GM12878 (cell line): Measurements from ENCODE around the gene LHFPL5. TPM values are rescaled to one million over a fixed set of nuclear protein-coding genes. Genes with fewer than 3 reads are reported as not detected.

ENCODE experiments used
- ATAC-seq: fragments of 200-7000 bp; cut with Tn5 transposase; 3 replicates; pipeline ENCODE4 v1.9.1; 2020; ENCODE audit warnings: mild to moderate bottlenecking, moderate library complexity
- BruUV-seq: library from RNA; stranded (reverse); fragments of 400-500 nt; replicated peaks from 2 replicates; lab custom pipeline; 2021; lab: Mats Ljungman, UMichigan
- CTCF ChIA-PET: fragments of 300-600 bp; sonication (Branson Sonifier 250); formaldehyde crosslinking; extraction: SDS; loops from one replicate; lab custom pipeline; 2021; ENCODE audit warnings: inconsistent platforms; lab: Yijun Ruan, JAX
- POLR2A ChIA-PET: fragments of 350-600 bp; formaldehyde crosslinking; extraction: SDS; loops from one replicate; lab custom pipeline; 2021; ENCODE audit warnings: inconsistent platforms; lab: Charles Lee
- RAD21 ChIA-PET: fragments of 300-600 bp; sonication (Branson Sonifier 250); formaldehyde crosslinking; loops from one replicate; lab custom pipeline; 2023; ENCODE audit warnings: antibody characterized with exemption; ENCODE audit not compliant: unreplicated experiment; lab: Charles Lee
- SMC1A ChIA-PET: fragments of 300-600 bp; sonication (Branson Sonifier 250); formaldehyde crosslinking; loops from one replicate; lab custom pipeline; 2023; ENCODE audit not compliant: unreplicated experiment, uncharacterized antibody; lab: Charles Lee
- DNase-seq: peaks from one replicate; pipeline ENCODE4 v3.0.0-alpha.2; 2011; ENCODE audit warnings: low read depth, low spot score
- FAIRE-seq: peaks from 3 replicates; lab custom pipeline; 2011; peaks lifted over from hg19 to GRCh38; lab: Jason Lieb, UNC
- H2AFZ ChIP-seq: 2 replicates; pipeline ENCODE4 v1.6.0; 2011; ENCODE audit warnings: low read depth, low read length, control low read depth; ENCODE audit not compliant: control insufficient read depth
- H3K27ac ChIP-seq: 2 replicates; pipeline ENCODE4 v1.5.1; 2011; ENCODE audit warnings: control low read depth; ENCODE audit not compliant: control insufficient read depth, insufficient read depth
- H3K27me3 ChIP-seq, 2 experiments: replicated peaks in 1 of 2; 2 replicates each; pipeline versions ENCODE4 v1.6.0 to v1.6.1; 2011; ENCODE audit warnings: low read length in 1 of 2; ENCODE audit not compliant: control insufficient read depth in 2 of 2, insufficient read depth in 2 of 2
- H3K36me3 ChIP-seq, 2 experiments: 2 replicates each; pipeline ENCODE4 v1.5.1; 2011; ENCODE audit warnings: low read length in 1 of 2; ENCODE audit not compliant: control insufficient read depth in 2 of 2, insufficient read depth in 2 of 2
- H3K4me1 ChIP-seq: 2 replicates; pipeline ENCODE4 v1.6.1; 2011; ENCODE audit warnings: mild to moderate bottlenecking, low read length, moderate library complexity, mixed read lengths; ENCODE audit not compliant: control insufficient read depth, insufficient read depth
- H3K4me2 ChIP-seq: 2 replicates; pipeline ENCODE4 v1.6.0; 2011; ENCODE audit warnings: control low read depth; ENCODE audit not compliant: control insufficient read depth, insufficient read depth
- H3K4me3 ChIP-seq: fragments of 200-600 bp; sonication (generic); 2 replicates; pipeline ENCODE4 v1.5.1; 2016
- H3K79me2 ChIP-seq: 2 replicates; pipeline ENCODE4 v1.6.0; 2011; ENCODE audit warnings: low read length; ENCODE audit not compliant: control insufficient read depth, insufficient read depth
- H3K9ac ChIP-seq: 2 replicates; pipeline ENCODE4 v1.8.0; 2011; ENCODE audit warnings: low read length, control low read depth, mixed read lengths; ENCODE audit not compliant: control insufficient read depth, insufficient read depth
- H3K9me3 ChIP-seq: replicated peaks from 3 replicates; pipeline ENCODE4 v1.5.1; 2011; ENCODE audit warnings: mild to moderate bottlenecking, low read length; ENCODE audit not compliant: control insufficient read depth, insufficient read depth
- H4K20me1 ChIP-seq: 2 replicates; pipeline ENCODE4 v1.6.0; 2011; ENCODE audit not compliant: control insufficient read depth, insufficient read depth
- HDGF ChIP-seq: fragments of 450-650 bp; IDR thresholded peaks from 2 replicates; pipeline ENCODE4 v1.6.1; 2016; ENCODE audit warnings: antibody characterized with exemption
- MEF2A ChIP-seq: IDR thresholded peaks from 2 replicates; pipeline ENCODE4 v1.6.1; 2011; ENCODE audit warnings: low read depth, mild to moderate bottlenecking, low read length, moderate library complexity; ENCODE audit not compliant: insufficient read depth
- MXI1 ChIP-seq: fragments of 150-350 bp; IDR thresholded peaks from 2 replicates; pipeline ENCODE4 v1.6.1; 2011; ENCODE audit warnings: low read depth, mild to moderate bottlenecking, inconsistent platforms, low read length, improper control_type of control experiment
- POU2F2 ChIP-seq: IDR thresholded peaks from 3 replicates; pipeline ENCODE4 v1.6.1; 2011; ENCODE audit warnings: low read depth, mild to moderate bottlenecking, low read length, borderline replicate concordance
- RELA ChIP-seq: fragments of 450-650 bp; IDR thresholded peaks from 2 replicates; pipeline ENCODE4 v1.8.0; 2014; ENCODE audit warnings: borderline replicate concordance; ENCODE audit not compliant: partially characterized antibody
- SMC3 ChIP-seq: IDR thresholded peaks from 2 replicates; pipeline ENCODE4 v1.6.1; 2011; ENCODE audit warnings: low read length, improper control_type of control experiment, borderline replicate concordance
- SPI1 ChIP-seq: IDR thresholded peaks from 2 replicates; pipeline ENCODE4 v1.6.1; 2011; ENCODE audit warnings: low read depth, mild to moderate bottlenecking, low read length, moderate library complexity, borderline replicate concordance; ENCODE audit not compliant: insufficient read depth
- SRF ChIP-seq, 2 experiments: IDR thresholded peaks; 2 replicates each; pipeline ENCODE4 v1.6.1; 2011; ENCODE audit warnings: low read depth in 2 of 2, low read length in 2 of 2, mild to moderate bottlenecking in 1 of 2, moderate library complexity in 1 of 2
- TBL1XR1 ChIP-seq: IDR thresholded peaks from 2 replicates; pipeline ENCODE4 v1.6.1; 2012; ENCODE audit warnings: low read depth, low read length, improper control_type of control experiment
- ZNF274 ChIP-seq: IDR thresholded peaks from one replicate; pipeline ENCODE4 v1.8.0; 2011; ENCODE audit not compliant: insufficient read length, insufficient read depth
- in situ Hi-C: fragments of 300-500 bp; cut with MboI; formaldehyde crosslinking; loops from 9 replicates; pipeline ENCODE4 v1.14.3; 2018; ENCODE audit warnings: mixed read lengths
- intact Hi-C: fragments of 100-400 bp; cut with micrococcal nuclease; formaldehyde crosslinking; loops from one replicate; pipeline ENCODE4 v1.14.2; 2022; ENCODE audit not compliant: unreplicated experiment
- polyA plus RNA-seq, 11 experiments: library from polyadenylated mRNA; depleted of rRNA in 4 of 11; unstranded in 6 of 11; stranded (reverse) in 5 of 11; fragments of >200 nt; fragmentation: Nextera tagmentation in 4 of 11; fragmentation: Illumina TruSeq in 1 of 11; extraction: Ambion mirVana in 4 of 11; extraction: Trizol in 1 of 11; gene quantifications; 1 replicate in 1 of 11; 2 replicates in 10 of 11; pipeline versions ENCODE4 v1.2.1 to v1.2.3, GENCODE V29; 2011 to 2016; ENCODE audit warnings: inconsistent platforms in 2 of 11, missing spikeins in 2 of 11, low read depth in 1 of 11
- total RNA-seq, 4 experiments: library from RNA; depleted of rRNA in 3 of 4; stranded (reverse); fragments of >200 nt in 3 of 4; fragmentation: Illumina TruSeq in 1 of 4; extraction: Trizol in 1 of 4; gene quantifications; 2 replicates each; pipeline versions ENCODE4 v1.2.1 to v1.2.3, GENCODE V29; 2013 to 2021
- TF ChIP-seq, protein P1 (sequence below): fragments of 450-650 bp; IDR thresholded peaks from 2 replicates; pipeline ENCODE4 v1.6.1; 2014; ENCODE audit warnings: mild to moderate bottlenecking
- TF ChIP-seq, protein P2 (sequence below): fragments of 450-650 bp; IDR thresholded peaks from 2 replicates; pipeline ENCODE4 v1.6.1; 2016; ENCODE audit warnings: mild to moderate bottlenecking
- TF ChIP-seq, protein P3 (sequence below): fragments of 450-650 bp; IDR thresholded peaks from 2 replicates; pipeline ENCODE4 v1.6.1; 2017; ENCODE audit warnings: low read depth, mild to moderate bottlenecking, moderate library complexity
- TF ChIP-seq, protein P4 (sequence below): fragments of 450-650 bp; formaldehyde crosslinking; IDR thresholded peaks from 2 replicates; pipeline ENCODE4 v1.5.0; 2022; ENCODE audit warnings: mild to moderate bottlenecking, missing genetic modification characterization

LHFPL5 gene
- total and polyA plus RNA-seq, 10 of the 15 experiments (the other 5 are each of a cell fraction or from before 2014, with no cell fraction given) = 0.11 TPM; not detected in 9

DNA sequence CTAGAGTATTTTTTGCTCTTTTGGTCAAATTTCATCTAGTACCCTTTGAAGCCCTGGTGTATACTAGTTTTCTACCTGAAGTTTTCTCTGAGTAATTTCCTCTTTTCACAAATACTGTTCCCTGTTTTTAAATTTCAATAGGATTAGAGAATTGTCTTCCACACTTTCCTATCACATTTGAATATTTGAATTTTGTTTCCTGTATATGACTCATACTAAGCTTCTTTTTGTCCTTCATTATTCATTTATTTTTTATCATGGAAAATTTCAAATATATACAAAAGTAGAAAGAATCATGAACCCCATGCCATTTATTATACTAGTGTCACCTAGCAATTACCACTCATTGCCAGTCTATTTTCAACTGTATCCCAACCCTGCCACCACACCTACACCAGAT is 52.7 kb downstream of the LHFPL5 start:
- DNase-seq = no peak
- no peak for FAIRE-seq
- no peaks in the 10 kb centered on the region for H3K4me1 ChIP-seq
- H3K9me3 ChIP-seq = no peaks in the 10 kb centered on the region
- in situ Hi-C loops = no loop called here
- H2AFZ ChIP-seq = no peak overlapping the region
- H3K27me3 ChIP-seq = no peaks in the 10 kb centered on the region
- H3K36me3 ChIP-seq = peaks cover 13 to 15% of the 10 kb centered on the region in 2 experiments; a peak in 3 of 4 replicates
- no peak overlapping the region for H3K27ac ChIP-seq
- H3K4me3 ChIP-seq = no peak overlapping the region
- H3K9ac ChIP-seq = no peak overlapping the region
- RAD21 ChIA-PET = no interaction called here
- H4K20me1 ChIP-seq = no peaks in the 10 kb centered on the region
- intact Hi-C loops = no loop called here
- CTCF ChIA-PET = interaction anchor here (1.2 kb wide), 1 partner anchor 29 kb away, joined by 3 read pairs; no protein-coding TSS in a partner anchor
- SMC1A ChIA-PET = interaction anchor here (0.9 to 1.2 kb wide), 3 partner anchors 11 to 175 kb away, joined by 3 to 5 read pairs (median 4); no protein-coding TSS in a partner anchor
- H3K79me2 ChIP-seq = no peaks in the 10 kb centered on the region
- POLR2A ChIA-PET = no interaction called here
- ATAC-seq = no peak
- BruUV-seq = no TSS peak
- H3K4me2 ChIP-seq = no peak overlapping the region
- TF ChIP-seq SMC3 (no peak), RELA (no peak), HDGF (no peak), SRF (IDR thresholded peaks at IDR 0.05; ENCODE audit: low read depth in 2 of 2, low read length in 2 of 2) (no peak), SPI1 (no peak), MEF2A (no peak), ZNF274 (no peak), MXI1 (no peak), TBL1XR1 (no peak), POU2F2 (no peak)
- TF ChIP-seq, protein P1, sequence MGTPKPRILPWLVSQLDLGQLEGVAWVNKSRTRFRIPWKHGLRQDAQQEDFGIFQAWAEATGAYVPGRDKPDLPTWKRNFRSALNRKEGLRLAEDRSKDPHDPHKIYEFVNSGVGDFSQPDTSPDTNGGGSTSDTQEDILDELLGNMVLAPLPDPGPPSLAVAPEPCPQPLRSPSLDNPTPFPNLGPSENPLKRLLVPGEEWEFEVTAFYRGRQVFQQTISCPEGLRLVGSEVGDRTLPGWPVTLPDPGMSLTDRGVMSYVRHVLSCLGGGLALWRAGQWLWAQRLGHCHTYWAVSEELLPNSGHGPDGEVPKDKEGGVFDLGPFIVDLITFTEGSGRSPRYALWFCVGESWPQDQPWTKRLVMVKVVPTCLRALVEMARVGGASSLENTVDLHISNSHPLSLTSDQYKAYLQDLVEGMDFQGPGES = no peak
- TF ChIP-seq, protein P2, sequence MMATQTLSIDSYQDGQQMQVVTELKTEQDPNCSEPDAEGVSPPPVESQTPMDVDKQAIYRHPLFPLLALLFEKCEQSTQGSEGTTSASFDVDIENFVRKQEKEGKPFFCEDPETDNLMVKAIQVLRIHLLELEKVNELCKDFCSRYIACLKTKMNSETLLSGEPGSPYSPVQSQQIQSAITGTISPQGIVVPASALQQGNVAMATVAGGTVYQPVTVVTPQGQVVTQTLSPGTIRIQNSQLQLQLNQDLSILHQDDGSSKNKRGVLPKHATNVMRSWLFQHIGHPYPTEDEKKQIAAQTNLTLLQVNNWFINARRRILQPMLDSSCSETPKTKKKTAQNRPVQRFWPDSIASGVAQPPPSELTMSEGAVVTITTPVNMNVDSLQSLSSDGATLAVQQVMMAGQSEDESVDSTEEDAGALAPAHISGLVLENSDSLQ = no peak
- TF ChIP-seq, protein P3, sequence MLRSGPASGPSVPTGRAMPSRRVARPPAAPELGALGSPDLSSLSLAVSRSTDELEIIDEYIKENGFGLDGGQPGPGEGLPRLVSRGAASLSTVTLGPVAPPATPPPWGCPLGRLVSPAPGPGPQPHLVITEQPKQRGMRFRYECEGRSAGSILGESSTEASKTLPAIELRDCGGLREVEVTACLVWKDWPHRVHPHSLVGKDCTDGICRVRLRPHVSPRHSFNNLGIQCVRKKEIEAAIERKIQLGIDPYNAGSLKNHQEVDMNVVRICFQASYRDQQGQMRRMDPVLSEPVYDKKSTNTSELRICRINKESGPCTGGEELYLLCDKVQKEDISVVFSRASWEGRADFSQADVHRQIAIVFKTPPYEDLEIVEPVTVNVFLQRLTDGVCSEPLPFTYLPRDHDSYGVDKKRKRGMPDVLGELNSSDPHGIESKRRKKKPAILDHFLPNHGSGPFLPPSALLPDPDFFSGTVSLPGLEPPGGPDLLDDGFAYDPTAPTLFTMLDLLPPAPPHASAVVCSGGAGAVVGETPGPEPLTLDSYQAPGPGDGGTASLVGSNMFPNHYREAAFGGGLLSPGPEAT = no peak
- TF ChIP-seq, protein P4, sequence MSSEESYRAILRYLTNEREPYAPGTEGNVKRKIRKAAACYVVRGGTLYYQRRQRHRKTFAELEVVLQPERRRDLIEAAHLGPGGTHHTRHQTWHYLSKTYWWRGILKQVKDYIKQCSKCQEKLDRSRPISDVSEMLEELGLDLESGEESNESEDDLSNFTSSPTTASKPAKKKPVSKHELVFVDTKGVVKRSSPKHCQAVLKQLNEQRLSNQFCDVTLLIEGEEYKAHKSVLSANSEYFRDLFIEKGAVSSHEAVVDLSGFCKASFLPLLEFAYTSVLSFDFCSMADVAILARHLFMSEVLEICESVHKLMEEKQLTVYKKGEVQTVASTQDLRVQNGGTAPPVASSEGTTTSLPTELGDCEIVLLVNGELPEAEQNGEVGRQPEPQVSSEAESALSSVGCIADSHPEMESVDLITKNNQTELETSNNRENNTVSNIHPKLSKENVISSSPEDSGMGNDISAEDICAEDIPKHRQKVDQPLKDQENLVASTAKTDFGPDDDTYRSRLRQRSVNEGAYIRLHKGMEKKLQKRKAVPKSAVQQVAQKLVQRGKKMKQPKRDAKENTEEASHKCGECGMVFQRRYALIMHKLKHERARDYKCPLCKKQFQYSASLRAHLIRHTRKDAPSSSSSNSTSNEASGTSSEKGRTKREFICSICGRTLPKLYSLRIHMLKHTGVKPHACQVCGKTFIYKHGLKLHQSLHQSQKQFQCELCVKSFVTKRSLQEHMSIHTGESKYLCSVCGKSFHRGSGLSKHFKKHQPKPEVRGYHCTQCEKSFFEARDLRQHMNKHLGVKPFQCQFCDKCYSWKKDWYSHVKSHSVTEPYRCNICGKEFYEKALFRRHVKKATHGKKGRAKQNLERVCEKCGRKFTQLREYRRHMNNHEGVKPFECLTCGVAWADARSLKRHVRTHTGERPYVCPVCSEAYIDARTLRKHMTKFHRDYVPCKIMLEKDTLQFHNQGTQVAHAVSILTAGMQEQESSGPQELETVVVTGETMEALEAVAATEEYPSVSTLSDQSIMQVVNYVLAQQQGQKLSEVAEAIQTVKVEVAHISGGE = no peak
